K562 (cell line): ENCODE results near the gene ANKRD12. TPM values are rescaled to one million over a fixed set of nuclear protein-coding genes. Genes with fewer than 3 reads are reported as not detected.

Experiments
- ATAC-seq: fragments of 200-7000 bp; cut with Tn5 transposase; 3 replicates; pipeline ENCODE4 v1.9.1; 2020; ENCODE audit warnings: moderate library complexity
- BruUV-seq: library from RNA; stranded (reverse); fragments of 400-500 nt; replicated peaks from 2 replicates; lab custom pipeline; 2021; lab: Mats Ljungman, UMichigan
- CTCF ChIA-PET: fragments of 300-600 bp; formaldehyde crosslinking; extraction: SDS; loops from one replicate; lab custom pipeline; 2021; ENCODE audit warnings: low intra/inter-chr PET ratio; lab: Yijun Ruan, JAX
- POLR2A ChIA-PET: fragments of 300-600, 350-650 bp; sonication (Branson Sonifier 250); formaldehyde crosslinking; extraction: SDS; loops from one replicate; lab custom pipeline; 2021; ENCODE audit warnings: antibody characterized with exemption, inconsistent platforms; lab: Yijun Ruan, JAX
- DNase-seq, 4 experiments: peaks; one replicate each; pipeline versions ENCODE4 v3.0.0 to v3.0.0-alpha.2; 2011 to 2018; ENCODE audit warnings: low spot score in 3 of 4, mixed read lengths in 3 of 4; ENCODE audit errors: extremely low read depth in 1 of 4
- FAIRE-seq: peaks from 2 replicates; lab custom pipeline; 2011; peaks lifted over from hg19 to GRCh38; lab: Jason Lieb, UNC
- H2AFZ ChIP-seq: 2 replicates; pipeline ENCODE4 v1.6.0; 2011; ENCODE audit warnings: low read depth, low read length, control low read depth, inconsistent platforms
- H3K27ac ChIP-seq: fragments of 200-600 bp; 3 replicates; pipeline ENCODE4 v1.8.0; 2011; ENCODE audit warnings: low read depth, mild to moderate bottlenecking, control low read depth, inconsistent platforms, low read length, moderate library complexity, mixed read lengths; ENCODE audit errors: extremely low read depth
- H3K27me3 ChIP-seq, 2 experiments: fragments of 300-600 bp in 1 of 2; 2 replicates in 1 of 2; 3 replicates in 1 of 2; pipeline versions ENCODE4 v1.6.0 to v1.8.0; 2011; ENCODE audit warnings: inconsistent platforms in 2 of 2, low read length in 2 of 2, mild to moderate bottlenecking in 1 of 2, mixed read lengths in 1 of 2, moderate library complexity in 1 of 2; ENCODE audit not compliant: control insufficient read depth in 2 of 2, insufficient read depth in 2 of 2
- H3K36me3 ChIP-seq: fragments of 300-600 bp; 3 replicates; pipeline ENCODE4 v1.8.0; 2011; ENCODE audit warnings: mild to moderate bottlenecking, low read length, inconsistent platforms; ENCODE audit not compliant: control insufficient read depth, insufficient read depth
- H3K4me1 ChIP-seq, 2 experiments: fragments of 200-600 bp in 1 of 2; replicated peaks in 1 of 2; 2 replicates in 1 of 2; 3 replicates in 1 of 2; pipeline versions ENCODE4 v1.5.1 to v1.8.0; 2011; ENCODE audit warnings: inconsistent platforms in 2 of 2, low read length in 2 of 2, mild to moderate bottlenecking in 1 of 2, mixed read lengths in 1 of 2, moderate library complexity in 1 of 2; ENCODE audit not compliant: control insufficient read depth in 2 of 2, insufficient read depth in 2 of 2
- H3K4me2 ChIP-seq: 2 replicates; pipeline ENCODE4 v1.6.1; 2011; ENCODE audit warnings: low read length, control low read depth, inconsistent platforms, mixed read lengths; ENCODE audit not compliant: insufficient read depth
- H3K4me3 ChIP-seq: fragments of 200-600 bp; sonication (generic), shearing (Covaris generic); 2 replicates; pipeline ENCODE4 v1.5.1; 2016; ENCODE audit warnings: control low read depth, inconsistent platforms
- H3K79me2 ChIP-seq: fragments of 200-600 bp; 3 replicates; pipeline ENCODE4 v1.8.0; 2011; ENCODE audit warnings: low read length, inconsistent platforms; ENCODE audit not compliant: control insufficient read depth, insufficient read depth
- H3K9ac ChIP-seq, 2 experiments: 2 replicates each; pipeline versions ENCODE4 v1.6.0 to v1.6.1; 2011; ENCODE audit warnings: low read depth in 2 of 2, low read length in 2 of 2, control low read depth in 1 of 2, inconsistent platforms in 1 of 2, mild to moderate bottlenecking in 1 of 2, mixed read lengths in 1 of 2; ENCODE audit not compliant: insufficient read depth in 1 of 2
- H3K9me1 ChIP-seq: one replicate; pipeline ENCODE4 v1.6.0; 2011; ENCODE audit warnings: inconsistent platforms, mild to moderate bottlenecking, low read length, moderate library complexity; ENCODE audit not compliant: control insufficient read depth, insufficient read depth
- H3K9me3 ChIP-seq: replicated peaks from 2 replicates; pipeline ENCODE4 v1.5.1; 2011; ENCODE audit warnings: low read depth, low read length, inconsistent platforms; ENCODE audit not compliant: control insufficient read depth, insufficient read depth
- H4K20me1 ChIP-seq: replicated peaks from 2 replicates; pipeline ENCODE4 v1.6.1; 2011; ENCODE audit warnings: low read length, inconsistent platforms, mixed read lengths; ENCODE audit not compliant: control insufficient read depth, insufficient read depth
- ATF4 ChIP-seq: fragments of 450-650 bp; formaldehyde crosslinking; IDR thresholded peaks from 2 replicates; pipeline ENCODE4 v1.4.0; 2022; ENCODE audit warnings: mild to moderate bottlenecking, moderate library complexity
- ETS1 ChIP-seq: conservative IDR thresholded peaks from 2 replicates; pipeline ENCODE4 v1.6.1; 2011; ENCODE audit warnings: low read depth, mild to moderate bottlenecking, low read length; ENCODE audit not compliant: control insufficient read depth
- ETS2 ChIP-seq: IDR thresholded peaks from 2 replicates; pipeline ENCODE4 v1.6.1; 2016; ENCODE audit warnings: borderline replicate concordance, missing genetic modification characterization, mild to moderate bottlenecking, moderate library complexity, missing compliant biosample characterization; ENCODE audit not compliant: poor library complexity, severe bottlenecking
- KLF10 ChIP-seq: fragments of 250-450 bp; sonication (Bioruptor Pico); IDR thresholded peaks from 2 replicates; pipeline ENCODE4 v1.6.1; 2021; ENCODE audit warnings: matching md5 sums
- MCM3 ChIP-seq: fragments of 450-650 bp; IDR thresholded peaks from 2 replicates; pipeline ENCODE4 v1.6.1; 2016
- MTA3 ChIP-seq: fragments of 450-650 bp; formaldehyde crosslinking; IDR thresholded peaks from 2 replicates; pipeline ENCODE4 v1.6.1; 2017; ENCODE audit warnings: mild to moderate bottlenecking, borderline replicate concordance
- NFIC ChIP-seq: fragments of 450-650 bp; IDR thresholded peaks from 2 replicates; pipeline ENCODE4 v1.6.1; 2017; ENCODE audit warnings: mild to moderate bottlenecking, inconsistent platforms
- PRMT5 ChIP-seq: sonication (generic); formaldehyde crosslinking; IDR thresholded peaks from 2 replicates; pipeline ENCODE4 v1.5.0; 2020; ENCODE audit warnings: missing genetic modification reagents
- SIX5 ChIP-seq, 2 experiments: IDR thresholded peaks; 2 replicates each; pipeline ENCODE4 v1.6.1; 2011; ENCODE audit warnings: low read length in 2 of 2, borderline replicate concordance in 1 of 2, low read depth in 1 of 2, mild to moderate bottlenecking in 1 of 2, moderate library complexity in 1 of 2; ENCODE audit not compliant: insufficient read depth in 1 of 2
- SMARCA4 ChIP-seq: fragments of 450-650 bp; IDR thresholded peaks from 2 replicates; pipeline ENCODE4 v1.6.1; 2016
- SREBF2 ChIP-seq: sonication (generic); formaldehyde crosslinking; IDR thresholded peaks from 2 replicates; pipeline ENCODE4 v1.4.0; 2020; ENCODE audit warnings: mild to moderate bottlenecking, missing genetic modification reagents
- TSC22D4 ChIP-seq: fragments of 450-650 bp; IDR thresholded peaks from 2 replicates; pipeline ENCODE4 v1.6.1; 2016; ENCODE audit warnings: missing genetic modification characterization, missing biosample characterization, control low read depth
- ZBED1 ChIP-seq: IDR thresholded peaks from 2 replicates; pipeline ENCODE4 v1.6.1; 2014
- ZBTB8A ChIP-seq: fragments of 450-650 bp; IDR thresholded peaks from 2 replicates; pipeline ENCODE4 v1.6.1; 2018; ENCODE audit warnings: mild to moderate bottlenecking, moderate library complexity; ENCODE audit not compliant: partially characterized antibody
- ZNF584 ChIP-seq: fragments of 200-800 bp; sonication (Bioruptor generic); IDR thresholded peaks from 2 replicates; pipeline ENCODE4 v1.6.1; 2016; ENCODE audit warnings: low read depth, mild to moderate bottlenecking, missing genetic modification characterization, missing compliant biosample characterization
- WGBS: fragments of 100-300 bp; shearing (Covaris generic); methylation state at CpG from one replicate; pipeline ENCODE4 v1.1.6; 2016; ENCODE audit warnings: low coverage, mixed read lengths; ENCODE audit not compliant: insufficient coverage; ENCODE audit errors: missing lambda C conversion rate; 5-methylcytosine and 5-hydroxymethylcytosine counted together
- in situ Hi-C: fragments of 300-500 bp; cut with MboI; formaldehyde crosslinking; loops from 4 replicates; pipeline ENCODE4 v1.15.0; 2018; ENCODE audit warnings: inconsistent platforms, mixed read lengths
- intact Hi-C: fragments of 100-400 bp; cut with micrococcal nuclease; formaldehyde crosslinking; loops from 2 replicates; pipeline ENCODE4 v1.14.2; 2022
- polyA plus RNA-seq, 8 experiments: library from polyadenylated mRNA; depleted of rRNA in 4 of 8; stranded (reverse) in 5 of 8; unstranded in 3 of 8; fragments of >200 nt; fragmentation: Nextera tagmentation in 2 of 8; fragmentation: Illumina TruSeq in 1 of 8; extraction: Ambion mirVana in 2 of 8; extraction: Trizol in 1 of 8; gene quantifications; 2 replicates each; pipeline versions ENCODE4 v1.2.1 to v1.2.3, GENCODE V29; 2011 to 2014; ENCODE audit warnings: inconsistent platforms in 1 of 8, missing spikeins in 1 of 8
- total RNA-seq, 7 experiments: library from RNA; depleted of rRNA in 6 of 7; stranded (reverse); fragments of >200 nt in 6 of 7; fragmentation: Illumina TruSeq in 2 of 7; extraction: Trizol in 2 of 7; gene quantifications; 2 replicates each; pipeline versions ENCODE4 v1.2.1 to v1.2.3, GENCODE V29; 2011 to 2021; ENCODE audit warnings: low replicate concordance in 1 of 7

The ANKRD12 gene
- total and polyA plus RNA-seq, 9 of the 15 experiments (the other 6 are each of a cell fraction or from before 2014, with no cell fraction given), result 6.6 to 28.2 (median 16.0) TPM

GRCh38 chr18:9321736-9322135 is 185.2 kb downstream of the ANKRD12 start:
- ATAC-seq, result no peak
- H3K9ac ChIP-seq, result no peak overlapping the region
- no peaks in the 10 kb centered on the region for H3K36me3 ChIP-seq

GRCh38 chr18:9322744-9323143 is 186.2 kb downstream of the ANKRD12 start:
- peak; percentile 53 for ATAC-seq
- no peak for FAIRE-seq
- intact Hi-C loops, result no loop called here
- DNase-seq, result no peak
- Histone ChIP-seq H2AFZ (peak overlapping the region; percentile 73), H3K27ac (no peak overlapping the region), H4K20me1 (no peaks in the 10 kb centered on the region), H3K79me2 (no peaks in the 10 kb centered on the region), H3K9me1 (no peaks in the 10 kb centered on the region), H3K4me1 (peaks cover 0 to 16% of the 10 kb centered on the region in 2 experiments; a peak in 4 of 5 replicates), H3K4me2 (peak overlapping the region; percentile 40), H3K4me3 (no peak overlapping the region), H3K27me3 (no peaks in the 10 kb centered on the region), H3K9me3 (no peaks in the 10 kb centered on the region), H3K9ac (no peak overlapping the region), H3K36me3 (no peaks in the 10 kb centered on the region)
- CTCF ChIA-PET, result no interaction called here
- in situ Hi-C loops, result no loop called here
- WGBS, result 11% methylated on average over 2 of the region's 2 CpGs
- no TSS peak for BruUV-seq
- POLR2A ChIA-PET, result interaction anchor here (1.3 kb wide), 1 partner anchor 9 kb away, joined by 5 read pairs; no protein-coding TSS in a partner anchor
- TF ChIP-seq TSC22D4 (tag) (0 out of 2 replicates have a peak, but pooled peaks have one; percentile 17), ATF4 (no peak), KLF10 (CRISPR knock-in tag) (no peak), MTA3 (0 out of 2 replicates have a peak, but pooled peaks have one; percentile 45), MCM3 (no peak), SREBF2 (CRISPR knock-in tag) (no peak), ETS1 (no peak), SMARCA4 (0 out of 2 replicates have a peak, but pooled peaks have one; percentile 28), PRMT5 (CRISPR knock-in tag) (no peak), SIX5 (IDR thresholded peaks at IDR 0.05; ENCODE audit: borderline replicate concordance in 1 of 2, insufficient read depth in 1 of 2, low read depth in 1 of 2, low read length in 2 of 2) (no peak)

More at GRCh38 chr18:9321736-9322135, 185.2 kb downstream of the ANKRD12 start:
- no peak for FAIRE-seq
- H3K9me3 ChIP-seq, result no peaks in the 10 kb centered on the region
- H2AFZ ChIP-seq, result no peak overlapping the region
- BruUV-seq, result no TSS peak
- H3K27ac ChIP-seq, result no peak overlapping the region
- DNase-seq, result no peak
- no peaks in the 10 kb centered on the region for H3K27me3 ChIP-seq
- peaks cover 0 to 16% of the 10 kb centered on the region in 2 experiments; a peak in 4 of 5 replicates for H3K4me1 ChIP-seq
- no peaks in the 10 kb centered on the region for H3K9me1 ChIP-seq
- TF ChIP-seq ZBED1, result no peak
- TF ChIP-seq ZNF584 (CRISPR knock-in tag), result peak; percentile 32; the same call in 1 of the 2 replicates
- TF ChIP-seq ETS2 (tag), result no peak
- no peak for TF ChIP-seq ZBTB8A
- TF ChIP-seq NFIC, result peak; percentile 53
- POLR2A ChIA-PET, result interaction anchor here (0.7 to 1.8 kb wide), 4 partner anchors 18 to 687 kb away, joined by 3 to 7 read pairs (median 3); no protein-coding TSS in a partner anchor
- H3K4me2 ChIP-seq, result no peak overlapping the region
- no peaks in the 10 kb centered on the region for H4K20me1 ChIP-seq
- in situ Hi-C loops (no loop called here), intact Hi-C loops (no loop called here)
- CTCF ChIA-PET, result no interaction called here
- 75% methylated on average over 4 of the region's 4 CpGs for WGBS
- no peaks in the 10 kb centered on the region for H3K79me2 ChIP-seq
- H3K4me3 ChIP-seq, result no peak overlapping the region
